GM18526 (cell line): ENCODE data around the gene CPTP.

Experiments
- POLR2A ChIP-seq: IDR thresholded peaks from 3 replicates; pipeline ENCODE4 v1.6.1; 2011; ENCODE audit not compliant: insufficient read length; ENCODE audit errors: extremely low read depth

The CPTP gene

DNA sequence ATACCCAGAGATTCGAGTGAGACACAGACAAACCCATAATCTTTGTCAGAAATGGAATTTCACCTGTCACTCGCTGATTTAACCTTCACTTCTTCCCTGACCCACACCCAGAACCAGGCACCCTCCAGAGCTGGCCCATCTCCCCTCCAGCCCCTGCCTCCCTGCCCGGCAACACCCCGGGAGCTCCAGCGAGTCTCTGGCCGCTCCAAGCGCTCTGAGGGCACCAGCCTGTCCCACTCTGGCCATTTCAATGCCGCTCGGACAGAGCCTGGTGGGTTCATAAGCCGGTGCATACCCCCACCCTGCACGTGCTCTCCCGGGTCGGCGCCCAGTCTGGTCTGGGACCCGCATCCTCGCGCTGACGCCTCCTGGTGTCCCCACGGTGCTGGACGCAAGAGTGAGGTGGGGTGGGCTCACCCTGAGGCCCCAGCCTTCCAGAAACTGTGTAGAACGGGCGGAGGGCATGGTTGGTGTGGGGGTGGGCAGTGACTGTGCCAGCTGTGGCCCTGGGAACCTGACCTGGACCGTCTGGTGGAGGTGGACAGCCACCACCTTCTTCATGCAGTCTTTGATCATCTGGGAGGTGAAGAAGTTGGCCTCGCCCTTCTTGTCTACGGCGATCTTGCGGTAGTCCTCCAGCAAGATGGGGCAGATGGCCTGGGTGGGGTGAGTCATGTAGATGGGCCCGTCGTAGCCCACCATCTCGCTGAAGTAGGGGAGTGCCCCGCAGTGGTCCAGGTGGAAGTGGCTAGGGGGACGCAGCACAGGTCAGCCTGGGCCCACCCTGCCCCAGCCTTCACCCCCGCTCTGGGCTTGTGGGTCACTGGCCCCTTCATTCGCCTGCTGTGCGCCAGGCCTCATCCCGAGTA is 5.6 kb upstream of the CPTP start:
- no peak for TF ChIP-seq POLR2A

DNA sequence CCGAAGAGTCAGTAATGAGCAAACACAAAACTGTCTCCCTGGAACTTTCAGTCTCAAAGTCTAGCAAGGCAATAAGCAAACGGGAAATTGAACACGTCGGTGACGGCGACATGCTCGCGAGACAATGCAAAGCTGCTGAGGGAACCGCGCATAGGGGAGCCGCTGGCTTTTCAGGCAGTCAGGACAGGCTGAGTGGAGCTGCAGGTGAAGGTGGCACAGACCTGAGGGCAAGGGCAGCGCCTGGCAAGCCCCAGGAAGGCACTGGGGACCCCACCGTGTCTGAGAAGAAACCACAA is 5.0 kb upstream of the CPTP start:
- no peak for TF ChIP-seq POLR2A

DNA sequence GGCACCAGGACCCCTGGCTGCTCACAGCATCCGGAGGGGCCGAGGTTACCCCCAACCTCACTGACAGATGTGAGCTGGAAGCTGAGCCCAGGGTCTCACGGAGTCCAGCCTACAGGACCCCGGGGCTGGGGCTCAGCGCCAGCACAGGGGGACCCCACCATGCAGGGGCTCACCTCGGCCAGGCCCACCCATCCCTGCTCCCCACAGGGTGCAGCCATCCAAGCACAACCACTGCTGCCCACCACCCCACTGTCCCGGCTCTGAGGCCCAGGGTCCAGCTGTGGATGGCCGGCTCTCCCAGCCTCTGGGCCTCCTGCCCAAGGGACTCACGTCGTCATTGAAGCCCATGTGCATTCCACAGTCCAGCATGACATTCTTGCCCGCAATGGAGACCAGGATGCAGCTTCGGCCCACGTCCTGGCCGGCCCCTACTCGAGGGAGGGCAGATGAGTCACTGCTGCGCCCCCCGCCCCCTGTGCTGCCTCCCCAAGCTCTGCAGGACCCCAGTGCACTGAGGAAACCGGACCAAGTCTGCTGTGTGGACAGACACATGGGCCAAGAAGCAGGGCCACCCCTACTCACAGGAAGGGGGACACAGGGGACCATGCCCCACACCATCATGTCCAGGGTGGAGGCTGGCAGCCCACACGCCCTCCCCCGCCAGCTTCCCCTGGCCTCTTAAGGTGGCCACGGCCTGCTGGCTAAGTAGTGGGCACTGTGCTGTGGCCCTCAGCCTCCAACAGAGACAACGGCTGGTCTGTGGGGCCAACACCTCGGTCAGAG is 3.7 kb upstream of the CPTP start:
- no peak for TF ChIP-seq POLR2A

DNA sequence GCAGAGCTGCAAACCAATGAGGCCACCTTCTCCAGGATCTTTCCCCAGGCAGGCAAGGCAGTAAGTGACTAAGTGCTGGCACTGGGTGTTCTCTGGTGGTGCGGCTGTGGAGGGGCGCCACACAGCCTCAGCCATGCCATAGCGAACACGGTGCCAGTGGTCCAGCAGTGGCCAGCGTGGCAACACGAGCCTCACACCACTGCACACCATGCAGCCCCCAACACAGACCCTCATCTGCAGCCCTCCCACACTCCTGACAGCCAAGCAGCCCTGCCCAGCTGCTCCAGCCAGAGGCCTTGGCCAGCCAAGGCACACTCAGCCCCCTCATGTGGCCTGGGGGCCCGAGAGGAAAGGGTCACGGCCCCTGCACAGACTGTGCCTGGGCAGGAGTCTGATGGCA is 3.1 kb upstream of the CPTP start:
- no peak for TF ChIP-seq POLR2A

DNA sequence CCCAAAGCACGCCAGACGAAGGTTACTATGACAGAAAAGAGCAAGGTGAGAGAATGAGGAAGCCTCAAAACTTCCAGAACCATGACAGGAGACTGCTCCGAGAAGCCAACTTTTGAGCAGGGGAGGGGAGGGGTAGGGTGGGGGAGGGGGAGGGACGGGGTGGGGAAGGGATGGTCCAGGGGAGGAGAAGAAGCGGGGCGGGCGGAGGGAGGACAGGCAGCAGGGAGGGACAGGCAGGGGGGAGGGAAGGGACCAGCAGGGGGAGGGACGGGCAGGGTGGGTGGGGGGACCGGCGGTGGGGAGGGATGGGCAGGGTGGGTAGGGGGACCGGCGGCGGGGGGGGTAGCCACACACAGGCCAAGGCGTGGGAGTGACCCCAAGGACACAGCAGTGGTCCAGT is 2.2 kb upstream of the CPTP start:
- TF ChIP-seq POLR2A: no peak

DNA sequence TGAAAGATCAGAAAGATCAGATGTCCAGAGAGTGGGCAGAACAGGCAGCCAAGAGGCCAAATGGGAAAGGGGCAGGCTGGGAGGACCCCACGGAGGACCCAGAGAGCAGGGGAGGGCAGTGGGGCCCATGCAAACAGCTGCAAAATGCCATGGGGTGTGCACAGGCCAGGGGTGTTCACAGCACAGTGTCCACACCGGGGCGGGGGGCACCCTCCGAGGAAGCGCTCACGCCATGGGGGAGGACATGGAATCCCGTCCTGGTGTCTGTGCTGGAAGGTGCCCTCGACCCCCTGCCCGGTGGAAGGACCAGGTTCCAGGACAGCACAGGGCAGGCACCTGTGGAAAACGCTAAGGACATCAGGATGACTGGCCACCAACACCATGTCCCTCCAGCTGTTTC is 1.6 kb upstream of the CPTP start:
- no peak for TF ChIP-seq POLR2A

DNA sequence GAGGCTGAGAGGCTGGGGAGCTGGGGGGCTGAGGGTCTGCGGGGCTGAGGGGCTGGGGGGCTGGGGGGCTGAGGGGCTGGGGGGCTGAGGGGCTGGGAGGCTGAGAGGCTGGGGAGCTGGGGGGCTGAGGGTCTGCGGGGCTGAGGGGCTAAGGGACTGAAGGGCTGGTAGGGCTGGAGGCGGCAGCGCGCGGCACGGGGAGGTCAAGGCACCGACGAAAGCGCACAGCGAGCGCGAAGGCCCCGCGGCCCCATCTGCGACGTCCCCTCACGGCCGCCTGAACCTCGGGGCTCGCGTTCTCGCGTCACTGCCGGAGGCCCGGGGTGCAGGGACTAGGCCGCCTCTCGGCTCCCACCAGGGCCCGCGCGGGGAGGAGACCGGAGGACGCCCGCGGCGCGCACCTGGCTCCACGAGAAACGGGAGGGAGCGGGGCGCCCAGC is 498 bp upstream of the CPTP start:
- TF ChIP-seq POLR2A: no peak

DNA sequence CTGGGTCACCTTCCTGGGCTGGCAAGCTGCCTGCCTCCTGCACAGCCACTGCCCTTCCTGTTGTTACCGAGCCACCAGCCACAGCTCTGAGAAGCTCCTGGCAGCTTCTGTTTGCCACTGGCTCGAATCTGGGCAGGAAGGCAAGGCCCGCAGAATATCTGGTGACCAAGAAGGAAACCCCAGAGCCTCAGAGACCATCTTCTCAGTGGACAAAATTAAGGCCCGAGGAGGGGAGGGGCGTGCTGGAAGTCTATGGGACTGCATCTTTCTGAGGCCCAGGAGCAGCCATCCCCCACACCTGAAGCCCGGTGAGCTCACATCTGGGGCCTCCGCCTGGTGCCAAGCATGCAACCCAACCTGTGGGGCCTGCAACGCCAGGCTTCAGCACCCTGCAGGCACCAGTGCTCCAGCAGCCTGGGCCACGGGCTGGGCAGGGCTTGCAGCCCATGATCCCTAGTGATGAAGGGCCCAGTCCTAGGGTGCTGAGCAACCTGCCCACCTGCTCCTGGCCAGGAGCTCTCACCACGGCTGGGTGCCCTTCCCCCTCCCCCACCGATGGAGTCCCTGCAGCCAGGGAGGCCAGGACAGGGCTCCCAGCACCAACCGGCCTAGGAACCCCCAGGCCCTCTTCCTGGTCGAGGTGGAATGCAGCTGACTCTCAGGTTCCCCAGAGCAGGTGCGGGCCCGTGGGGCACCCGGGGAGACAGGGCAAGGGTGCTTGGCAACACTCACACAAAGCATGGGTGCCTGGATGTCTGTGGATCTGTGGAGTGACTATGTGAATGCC is 879 bp downstream of the CPTP start:
- TF ChIP-seq POLR2A: no peak

DNA sequence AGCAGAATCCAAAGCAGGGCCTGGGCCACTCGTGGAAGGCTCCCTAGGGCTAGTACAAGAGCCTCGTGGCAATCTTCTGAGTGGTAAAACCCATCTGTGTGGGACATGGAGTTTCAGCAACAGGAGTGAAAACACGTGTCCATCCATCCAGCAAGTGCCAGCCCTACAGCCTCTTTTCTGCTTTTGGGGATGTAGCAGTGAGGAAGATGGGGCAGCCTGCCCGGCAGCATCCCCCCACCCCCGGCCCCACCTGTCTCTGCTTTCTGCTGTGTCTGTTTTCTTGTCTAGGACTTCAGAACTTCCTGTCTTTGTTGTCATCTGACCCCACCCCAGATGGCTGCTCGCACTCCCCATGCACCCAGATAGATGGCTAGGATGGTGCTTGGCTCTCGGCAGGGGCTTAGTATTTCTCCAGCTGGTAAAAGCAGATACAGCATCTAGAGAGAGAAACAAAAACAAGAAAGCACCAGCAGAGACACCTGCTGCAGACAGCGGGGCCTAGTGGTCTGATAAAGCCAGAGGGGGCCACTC is 1.5 kb downstream of the CPTP start:
- no peak for TF ChIP-seq POLR2A

DNA sequence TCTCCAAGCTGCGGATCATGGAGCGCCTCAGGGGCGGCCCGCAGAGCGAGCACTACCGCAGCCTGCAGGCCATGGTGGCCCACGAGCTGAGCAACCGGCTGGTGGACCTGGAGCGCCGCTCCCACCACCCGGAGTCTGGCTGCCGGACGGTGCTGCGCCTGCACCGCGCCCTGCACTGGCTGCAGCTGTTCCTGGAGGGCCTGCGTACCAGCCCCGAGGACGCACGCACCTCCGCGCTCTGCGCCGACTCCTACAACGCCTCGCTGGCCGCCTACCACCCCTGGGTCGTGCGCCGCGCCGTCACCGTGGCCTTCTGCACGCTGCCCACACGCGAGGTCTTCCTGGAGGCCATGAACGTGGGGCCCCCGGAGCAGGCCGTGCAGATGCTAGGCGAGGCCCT is 2.7 kb downstream of the CPTP start:
- no peak for TF ChIP-seq POLR2A

DNA sequence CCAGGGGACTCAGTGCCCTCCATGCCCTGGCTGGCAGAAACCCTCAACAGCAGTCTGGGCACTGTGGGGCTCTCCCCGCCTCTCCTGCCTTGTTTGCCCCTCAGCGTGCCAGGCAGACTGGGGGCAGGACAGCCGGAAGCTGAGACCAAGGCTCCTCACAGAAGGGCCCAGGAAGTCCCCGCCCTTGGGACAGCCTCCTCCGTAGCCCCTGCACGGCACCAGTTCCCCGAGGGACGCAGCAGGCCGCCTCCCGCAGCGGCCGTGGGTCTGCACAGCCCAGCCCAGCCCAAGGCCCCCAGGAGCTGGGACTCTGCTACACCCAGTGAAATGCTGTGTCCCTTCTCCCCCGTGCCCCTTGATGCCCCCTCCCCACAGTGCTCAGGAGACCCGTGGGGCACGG is 3.7 kb downstream of the CPTP start:
- no peak for TF ChIP-seq POLR2A

DNA sequence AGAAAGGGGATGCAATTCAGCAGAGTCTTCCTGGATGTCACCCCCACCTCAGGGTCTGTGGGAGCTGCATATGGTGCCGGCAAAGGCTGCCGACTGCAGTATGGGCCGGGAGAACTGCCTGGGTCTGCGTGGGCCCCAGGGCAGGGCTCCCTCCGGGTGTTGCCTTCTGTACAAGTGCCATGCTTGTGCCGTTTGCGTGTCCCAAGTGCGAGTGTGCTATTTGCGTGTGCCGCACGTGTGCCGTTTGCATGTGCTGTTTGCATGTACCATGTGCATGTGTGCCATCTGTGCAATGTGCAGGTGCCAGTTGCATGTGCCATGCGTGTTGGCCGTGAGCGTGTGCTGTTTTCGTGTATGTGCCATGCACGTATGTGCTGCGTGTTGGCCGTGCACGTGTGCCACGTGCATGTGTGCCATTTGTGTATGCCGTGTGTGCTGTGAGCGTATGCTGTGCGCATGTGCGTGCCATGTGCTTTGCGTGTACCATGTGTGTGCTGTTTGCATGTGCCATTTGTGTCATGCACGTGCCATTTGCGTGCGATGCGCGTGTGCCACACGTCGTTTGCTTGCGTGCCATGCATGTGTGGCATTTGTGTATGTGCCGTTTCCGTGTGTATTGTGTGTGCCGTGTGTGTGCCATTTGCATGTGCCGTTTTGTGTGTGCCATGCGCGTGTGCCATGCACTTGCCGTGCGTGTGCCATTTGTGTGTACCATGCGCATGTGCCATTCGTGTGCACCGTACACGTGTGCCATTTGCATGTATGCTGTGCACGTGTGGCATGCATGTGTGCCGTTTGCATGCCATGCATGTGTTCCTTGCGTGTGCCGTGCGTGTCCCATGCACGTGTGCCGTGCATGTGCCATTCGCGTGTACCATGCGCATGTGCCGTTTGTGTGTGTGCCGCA is 5.0 kb downstream of the CPTP start:
- TF ChIP-seq POLR2A: no peak

DNA sequence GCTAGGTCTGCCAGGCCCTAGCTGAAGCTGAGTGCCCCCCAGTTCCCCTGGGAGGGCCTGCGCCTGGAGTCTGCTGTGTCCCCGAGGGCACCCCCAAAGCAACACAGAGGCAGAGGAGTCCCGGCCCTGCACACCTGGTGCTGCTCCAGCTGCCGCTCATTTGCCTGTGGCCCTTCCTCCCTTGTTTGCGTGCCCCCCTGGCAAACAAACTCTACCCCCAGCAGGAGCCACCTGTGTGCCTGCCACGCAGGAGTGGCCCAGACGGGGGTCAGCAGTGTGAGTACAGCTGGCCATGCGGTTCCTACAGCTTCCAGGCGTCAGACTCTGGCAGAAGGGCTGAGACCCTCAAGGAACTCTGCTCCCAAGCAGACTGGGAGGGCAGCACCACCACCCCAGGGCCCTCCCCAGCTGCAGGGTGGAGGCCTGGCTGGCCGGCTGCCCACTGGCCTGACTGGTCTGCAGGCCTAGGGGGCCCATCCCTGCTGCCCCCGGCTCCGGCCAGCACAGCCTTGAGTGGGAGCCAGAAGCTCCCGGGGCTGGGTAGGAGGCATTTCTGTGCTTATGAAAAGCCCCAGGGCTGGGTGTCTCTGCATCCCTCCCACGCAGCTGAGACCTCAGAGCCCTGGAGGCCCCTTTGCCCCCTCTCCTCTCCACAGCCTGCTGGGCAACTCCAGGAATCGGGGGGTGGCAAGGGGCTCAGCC is 5.9 kb downstream of the CPTP start:
- TF ChIP-seq POLR2A: no peak
